ENCODE results near the gene TFAP2E. TPM values are rescaled to one million over a fixed set of nuclear protein-coding genes. Genes with fewer than 3 reads are reported as not detected.

TFAP2E gene
- total and polyA plus RNA-seq, 4 donors, result 0.07 to 0.21 (median 0.09) TPM

GRCh38 chr1:35557611-35558373 lies 15.3 kb upstream of the TFAP2E start, which contains the start of gene NCDN:
Gene NCDN (plus strand): TSS chr1:35557799. CDS start chr1:35558191, 392 bp downstream.
- Histone ChIP-seq H3K4me3 (ENCODE audit: low read depth in 1 of 3, low read length in 3 of 3) (peak within 1 kb of the TSS; percentile 88 to 96 (median 90)), H3K9me3 (ENCODE audit: control insufficient read depth in 4 of 4, low read length in 3 of 4) (no peaks in the 10 kb centered on the region), H3K9ac (ENCODE audit: low read depth in 1 of 2, low read length in 2 of 2) (peak within 1 kb of the TSS; percentile 83 to 85), H3K4me1 (ENCODE audit: control insufficient read depth in 4 of 4, insufficient read depth in 4 of 4, low read length in 3 of 4) (peaks cover 2 to 63% (median 49%) of the 10 kb centered on the region in 4 donors), H3K36me3 (ENCODE audit: control insufficient read depth in 4 of 4, insufficient read depth in 3 of 4, low read depth in 1 of 4, low read length in 3 of 4) (peaks cover 0 to 5% (median 4%) of the 10 kb centered on the region in 4 donors), H3K27ac (ENCODE audit: low read depth in 1 of 2, low read length in 2 of 2) (peak within 1 kb of the TSS; percentile 98 to 99), H3K27me3 (ENCODE audit: control insufficient read depth in 4 of 4, insufficient read depth in 4 of 4, low read length in 3 of 4) (no peaks in the 10 kb centered on the region)
- WGBS, result under 1% methylated on average over 58 of the region's 58 CpGs
- peak; percentile 95 for DNase-seq (ENCODE audit: low spot score)
- TF ChIP-seq JUND (IDR thresholded peaks at IDR 0.05) (no peak), NR2F2 (IDR thresholded peaks at IDR 0.05) (no peak), ZBTB33 (IDR thresholded peaks at IDR 0.05) (no peak), REST (IDR thresholded peaks at IDR 0.05) (no peak), RXRA (IDR thresholded peaks at IDR 0.05) (no peak), GABPA (IDR thresholded peaks at IDR 0.05 in 1 of 2, conservative IDR thresholded peaks at IDR 0.05 in 1 of 2) (peak in 1 of 2 donors; percentile 82), EGR1 (IDR thresholded peaks at IDR 0.05; ENCODE audit: low read depth in 2 of 2) (peak; percentile 98 to 100), HNF4A (conservative IDR thresholded peaks at IDR 0.05) (no peak), TAF1 (conservative IDR thresholded peaks at IDR 0.05) (no peak), CTCF (IDR thresholded peaks at IDR 0.05; ENCODE audit: low read depth, low read length, missing input control) (no peak), RAD21 (IDR thresholded peaks at IDR 0.05) (no peak), MAX (IDR thresholded peaks at IDR 0.05) (no peak), ATF3 (IDR thresholded peaks at IDR 0.05) (no peak), FOXA1 (IDR thresholded peaks at IDR 0.05) (peak; percentile 10), SP1 (IDR thresholded peaks at IDR 0.05) (peak; percentile 99), FOXA2 (IDR thresholded peaks at IDR 0.05) (peak; percentile 10), HNF4G (IDR thresholded peaks at IDR 0.05) (no peak), YY1 (IDR thresholded peaks at IDR 0.05) (peak; percentile 100)
